ENCODE measurements around the gene SERPING1.

Gene SERPING1

GRCh38 chr11:57597916-57598830 is 688 bp downstream of the SERPING1 start:
- no peak for DNase-seq

DNA sequence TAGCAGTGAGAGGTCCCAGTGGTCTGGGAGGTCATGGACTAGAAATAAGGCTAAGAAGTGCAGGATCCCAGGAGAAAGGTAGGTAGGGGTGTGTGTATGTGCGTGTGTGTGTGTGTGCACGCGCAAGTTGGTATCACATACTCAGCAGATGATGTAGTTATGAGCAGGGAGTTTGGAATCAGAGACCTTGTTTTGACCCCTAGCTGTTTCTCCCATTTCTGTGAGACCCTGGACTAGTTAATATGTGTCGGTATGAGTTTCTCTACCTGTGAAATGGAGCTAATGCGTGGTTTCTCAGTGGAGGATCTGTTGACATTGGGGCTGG is 1.3 kb downstream of the SERPING1 start:
- DNase-seq: no peak

DNA sequence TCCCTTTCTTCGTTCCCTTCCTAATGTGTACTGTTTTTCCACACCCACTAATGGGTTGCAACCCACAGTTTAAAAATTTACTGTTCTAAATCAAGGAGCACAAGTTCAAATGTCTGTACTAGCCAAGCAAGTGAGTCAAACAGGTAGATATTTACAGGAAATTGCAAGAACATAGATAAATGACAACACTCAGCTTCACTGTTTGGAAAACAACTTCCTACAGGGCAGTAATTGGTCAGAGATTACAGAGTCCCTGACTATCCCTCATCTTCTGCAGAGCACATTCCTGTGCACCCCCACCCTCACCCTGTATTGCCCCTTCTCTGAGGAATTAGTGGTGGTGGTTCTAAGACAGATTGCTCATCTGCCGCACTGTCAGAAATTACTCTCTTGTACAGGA is 1.9 kb downstream of the SERPING1 start:
- DNase-seq: no peak

DNA sequence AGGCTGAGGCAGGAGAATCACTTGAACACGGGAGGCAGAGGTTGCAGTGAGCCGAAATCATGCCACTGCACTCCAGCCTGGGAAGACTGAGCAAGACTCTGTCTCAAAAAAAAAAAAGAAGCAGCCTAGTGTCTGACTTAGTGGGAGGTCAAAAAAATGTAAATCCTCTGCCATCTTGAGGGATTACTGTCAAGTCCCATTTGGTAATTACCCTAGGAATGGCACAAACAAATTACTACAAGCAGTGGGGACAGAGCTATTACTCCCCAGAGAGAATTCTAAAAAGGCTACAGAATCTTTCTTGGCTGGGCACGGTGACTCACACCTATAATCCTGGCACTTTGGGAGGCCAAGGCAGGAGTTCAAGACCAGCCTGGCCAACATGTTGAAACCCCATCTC is 3.8 kb downstream of the SERPING1 start:
- DNase-seq: no peak

DNA sequence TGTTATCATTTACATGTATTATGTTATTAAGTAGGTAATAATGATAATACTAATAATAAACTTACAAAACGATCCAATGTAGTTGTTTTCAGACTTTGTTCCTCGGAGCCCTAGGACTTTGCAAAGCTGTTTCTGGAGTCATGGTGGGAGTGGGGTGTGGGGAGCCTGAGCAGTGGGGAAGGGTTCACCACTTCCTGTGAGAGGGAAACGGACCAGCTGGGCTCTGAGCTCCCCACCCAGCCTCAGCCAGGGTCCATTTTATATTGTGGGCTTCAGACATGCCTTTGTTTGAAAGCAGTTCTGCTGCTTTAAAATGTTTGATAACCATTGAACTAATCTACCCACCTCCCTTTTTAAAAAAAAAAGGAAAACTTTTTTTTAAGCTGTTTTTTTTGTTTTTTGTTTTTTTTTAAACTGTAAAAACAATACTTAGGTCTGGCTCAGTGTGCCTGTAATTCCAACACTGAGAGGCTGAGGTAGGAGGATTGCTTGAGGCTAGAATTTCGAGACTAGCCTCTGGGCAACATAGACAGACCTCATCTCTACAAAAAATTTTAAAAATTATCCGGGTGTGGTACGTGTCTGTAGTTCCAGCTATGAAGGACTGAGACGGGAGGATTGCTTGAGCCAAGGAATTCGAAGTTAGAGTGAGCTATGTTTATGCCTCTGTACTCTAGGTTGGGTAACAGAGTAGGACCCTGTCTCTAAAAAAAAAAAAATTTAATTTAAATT is 7.0 kb downstream of the SERPING1 start:
- no peak for DNase-seq

DNA sequence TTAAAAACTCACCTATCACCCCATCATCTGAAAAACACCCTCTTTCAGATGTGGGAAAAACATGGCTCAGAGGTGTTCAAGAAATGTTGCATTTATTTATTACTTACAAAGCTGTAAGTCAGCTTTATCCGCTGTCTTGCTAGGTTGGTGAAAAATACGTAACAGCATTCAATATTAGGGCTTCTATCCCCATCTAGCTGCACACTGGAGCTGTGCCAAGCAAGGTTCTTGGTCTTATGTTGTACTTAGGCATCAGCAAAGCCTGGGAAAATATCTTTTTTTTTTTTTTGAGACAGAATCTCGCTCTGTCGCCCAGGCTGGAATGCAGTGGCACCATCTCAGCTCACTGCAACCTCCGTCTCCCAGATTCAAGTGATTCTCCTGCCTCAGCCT is 7.5 kb downstream of the SERPING1 start:
- no peak for DNase-seq

DNA sequence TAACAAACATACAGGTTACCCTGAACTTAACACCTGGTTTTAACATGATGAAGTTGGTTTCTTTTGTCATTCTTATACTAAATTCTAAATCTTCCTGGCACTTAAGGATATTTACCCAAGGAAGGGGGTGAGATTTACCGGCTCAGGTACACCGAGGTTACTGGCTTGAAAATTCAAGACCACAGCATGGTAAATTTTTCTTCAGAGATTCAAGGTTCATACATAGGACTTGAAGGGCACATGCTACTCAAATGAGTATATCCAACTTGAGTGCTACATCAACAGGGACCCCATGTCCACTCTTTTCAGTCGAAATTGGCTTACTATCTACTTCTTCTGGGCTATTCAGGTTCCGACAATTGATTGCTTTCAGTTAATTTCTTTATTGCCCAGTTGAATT is 12.7 kb downstream of the SERPING1 start:
- DNase-seq: no peak

GRCh38 chr11:57614234-57614772 is 16.8 kb downstream of the SERPING1 start:
- DNase-seq: no peak

GRCh38 chr11:57615308-57615707 is 17.8 kb downstream of the SERPING1 start:
- DNase-seq: no peak

DNA sequence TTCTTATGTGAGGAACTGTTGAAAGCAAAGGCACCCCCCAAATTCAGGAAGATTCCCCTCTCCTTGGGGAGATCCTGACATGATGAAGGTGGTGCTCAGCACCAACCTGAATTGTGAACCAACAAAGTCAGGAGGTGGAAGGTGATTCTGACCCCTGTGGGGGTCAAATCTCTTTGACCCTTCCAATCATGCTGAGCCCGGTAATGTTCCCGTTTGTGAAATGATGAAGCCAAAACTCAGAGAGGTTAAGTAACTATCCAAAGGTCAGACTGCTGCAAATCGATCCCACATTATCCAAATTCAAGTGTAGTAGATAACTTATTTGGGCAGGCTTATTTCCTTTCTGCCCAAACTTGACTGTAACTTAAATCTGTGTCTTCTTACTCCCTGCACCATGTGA is 19.1 kb downstream of the SERPING1 start:
- no peak for DNase-seq

DNA sequence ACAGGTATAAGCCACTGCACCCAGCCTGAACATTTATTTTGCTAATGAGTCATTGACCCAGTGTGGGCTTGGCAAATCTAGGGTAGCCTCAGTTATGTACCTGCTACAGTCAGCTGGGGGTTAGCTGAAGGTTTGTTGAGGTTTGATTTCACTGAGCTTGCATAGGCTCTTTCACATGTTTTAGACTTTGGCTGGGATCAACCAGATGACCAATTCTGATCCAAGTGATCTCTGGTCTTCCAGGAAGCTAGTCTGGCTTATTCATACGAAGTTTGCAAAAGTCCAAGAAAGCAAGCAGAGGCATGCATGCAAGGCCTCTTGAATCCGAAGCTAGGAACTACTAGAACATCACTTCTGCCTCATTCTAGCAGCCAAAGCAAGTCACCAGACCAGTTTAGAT is 21.0 kb downstream of the SERPING1 start:
- no peak for DNase-seq

DNA sequence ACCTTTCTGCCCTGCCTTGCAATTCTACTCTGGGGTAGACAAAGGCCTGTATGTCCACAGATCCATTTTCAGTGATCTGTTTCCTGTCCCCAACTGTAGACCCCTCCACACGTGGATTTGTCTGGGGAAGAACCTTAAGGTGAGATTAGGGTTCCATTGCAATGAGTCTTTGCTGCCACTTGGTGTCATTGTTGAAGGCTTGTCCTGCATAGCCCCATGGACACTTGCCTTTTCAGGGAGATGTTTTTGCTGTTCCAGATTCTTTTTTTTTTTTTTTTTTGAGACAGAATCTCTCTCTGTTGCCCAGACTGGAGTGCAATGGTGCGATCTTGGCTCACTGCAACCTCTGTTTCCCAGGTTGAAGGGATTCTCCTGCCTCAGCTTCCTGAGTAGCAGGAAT is 21.8 kb downstream of the SERPING1 start:
- DNase-seq: no peak

DNA sequence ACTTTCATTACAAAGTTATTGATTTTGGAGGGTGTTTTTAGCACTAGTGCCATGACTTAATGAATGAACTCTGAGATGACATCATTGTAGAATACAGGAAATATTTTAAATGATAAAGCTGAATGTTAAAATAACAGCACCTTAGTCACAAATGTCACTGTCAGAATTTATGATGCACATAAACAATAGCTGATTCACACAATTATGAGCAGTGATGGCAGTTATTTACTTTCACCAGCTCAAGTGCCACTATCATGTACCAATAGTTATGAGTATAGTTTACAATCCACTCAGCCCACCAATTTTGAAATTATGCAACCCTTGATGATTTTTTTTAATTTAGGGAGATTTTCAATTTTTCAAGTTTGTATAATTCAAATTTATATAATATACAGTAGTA is 23.0 kb downstream of the SERPING1 start:
- DNase-seq: no peak

DNA sequence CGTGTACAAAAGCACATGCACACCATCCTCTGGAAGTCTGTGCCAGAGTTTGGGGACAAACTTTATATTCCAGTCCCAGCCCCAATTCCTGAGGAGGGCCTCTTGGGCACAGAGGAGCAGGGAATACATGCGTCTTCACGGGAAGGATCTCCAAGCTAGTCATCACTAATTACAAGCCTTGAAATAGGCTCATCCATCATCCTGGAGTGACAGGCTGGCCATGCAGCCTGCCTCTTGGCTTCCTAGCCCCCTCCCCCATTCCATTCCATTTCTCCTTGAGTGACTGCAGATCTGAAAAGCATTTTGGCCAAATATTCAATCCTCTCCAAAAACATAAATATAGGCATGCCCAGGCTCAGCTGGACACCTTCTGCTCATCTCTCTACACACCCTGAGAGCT is 24.8 kb downstream of the SERPING1 start:
- DNase-seq: no peak

DNA sequence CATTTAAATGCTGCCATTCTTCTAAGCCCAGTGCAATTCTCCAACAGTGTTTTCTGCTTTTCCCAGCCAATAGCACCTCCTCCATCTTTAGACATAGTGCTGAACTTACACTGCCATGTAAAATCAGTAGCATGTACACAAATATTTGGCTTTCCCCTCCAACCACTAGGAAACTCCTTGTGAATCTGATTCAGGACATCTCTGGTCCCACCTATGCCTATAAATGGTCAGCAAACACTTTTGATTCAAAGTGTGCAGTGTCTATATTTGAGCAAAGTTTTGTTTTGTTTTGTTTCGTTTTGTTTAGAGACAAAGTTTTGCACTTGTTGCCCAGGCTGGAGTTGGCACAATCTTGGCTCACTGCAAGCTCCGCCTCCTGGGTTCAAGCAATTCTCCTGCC is 27.4 kb downstream of the SERPING1 start:
- no peak for DNase-seq

GRCh38 chr11:57626895-57627294 is 29.4 kb downstream of the SERPING1 start:
- DNase-seq: no peak

DNA sequence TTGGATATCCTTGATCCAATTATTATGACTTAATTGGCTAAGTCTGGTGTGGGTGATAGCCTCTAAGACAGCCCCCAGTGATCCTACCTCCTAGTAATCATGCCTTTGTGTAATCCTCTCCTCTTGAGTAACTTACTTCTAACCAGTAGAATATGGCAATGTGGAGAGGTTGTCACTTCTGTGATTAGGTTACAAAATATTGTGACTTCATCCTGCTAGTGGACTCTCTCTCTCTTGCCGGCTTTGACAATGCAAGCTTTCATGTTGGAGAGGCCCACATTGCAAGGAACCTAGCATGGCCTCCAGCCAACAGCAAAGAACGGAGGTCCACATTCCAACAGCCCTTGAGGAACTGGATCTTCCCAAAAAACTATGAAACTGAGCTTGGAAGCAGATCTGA is 32.7 kb downstream of the SERPING1 start:
- no peak for DNase-seq

DNA sequence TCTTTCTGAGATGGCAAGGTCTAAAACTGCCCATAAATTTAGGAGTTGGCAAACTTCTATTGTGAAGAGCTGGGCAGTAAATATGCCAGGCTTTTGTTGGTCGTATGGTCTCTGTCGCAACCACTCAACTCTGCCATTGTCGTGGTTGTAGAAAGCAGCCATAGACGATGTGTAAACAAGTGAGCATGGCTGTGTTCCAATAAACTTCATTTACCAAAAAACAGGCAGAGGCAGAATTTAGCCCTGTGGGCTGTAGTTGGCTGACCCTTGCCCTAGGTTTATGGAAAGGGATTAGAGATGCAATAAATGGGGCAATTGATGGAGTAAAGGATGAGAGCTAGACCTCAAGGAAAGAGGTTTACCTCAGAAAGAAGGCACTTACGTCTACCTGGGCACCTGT is 34.6 kb downstream of the SERPING1 start:
- no peak for DNase-seq

GRCh38 chr11:57633394-57634070 is 36.0 kb downstream of the SERPING1 start:
- DNase-seq: no peak

- no peak for DNase-seq
Measured at GRCh38 chr11:57634311-57634710, 36.8 kb downstream of the SERPING1 start.

- DNase-seq: no peak
Measured at GRCh38 chr11:57635246-57635645, 37.8 kb downstream of the SERPING1 start.

GRCh38 chr11:57637626-57638004 is 40.1 kb downstream of the SERPING1 start:
- no peak for DNase-seq

- no peak for DNase-seq
Measured at GRCh38 chr11:57638005-57638781, 40.7 kb downstream of the SERPING1 start.
